Measurements from ENCODE around the gene PMAIP1. TPM values are rescaled to one million over a fixed set of nuclear protein-coding genes. Genes with fewer than 3 reads are reported as not detected.
A peak's percentile ranks its signal among the peaks of the same experiment; 100 is the strongest.

PMAIP1 gene
- total and polyA plus RNA-seq, 4 donors, result 1.1 to 1.9 (median 1.3) TPM

GRCh38 chr18:59900222-59901128, 679 bp downstream of the PMAIP1 start:
- under 1% methylated on average over 38 of the region's 51 CpGs for WGBS (ENCODE audit: insufficient coverage)
- no peaks in the 10 kb centered on the region for H3K9me3 ChIP-seq (ENCODE audit: control insufficient read depth, insufficient read depth, low read length)
- DNase-seq (ENCODE audit: low read depth in 4 of 6, low spot score in 6 of 6), result peak in 2 of 6 donors; percentile 33 to 52
- H3K4me1 ChIP-seq (ENCODE audit: control insufficient read depth, insufficient read depth, low read length), result peaks cover 20% of the 10 kb centered on the region
- no peaks in the 10 kb centered on the region for H3K36me3 ChIP-seq (ENCODE audit: control insufficient read depth, insufficient read depth, low read length)
- peaks cover 61% of the 10 kb centered on the region for H3K27me3 ChIP-seq (ENCODE audit: control insufficient read depth, insufficient read depth, low read length)
- peak overlapping the region; percentile 58 for H3K4me3 ChIP-seq (ENCODE audit: low read depth, low read length)
- no peak overlapping the region for H3K27ac ChIP-seq (ENCODE audit: low read depth, low read length)

GRCh38 chr18:59902131-59902992, 2.6 kb downstream of the PMAIP1 start:
- Histone ChIP-seq H3K4me3 (ENCODE audit: low read depth, low read length) (no peak overlapping the region), H3K36me3 (ENCODE audit: control insufficient read depth, insufficient read depth, low read length) (no peaks in the 10 kb centered on the region), H3K27me3 (ENCODE audit: control insufficient read depth, insufficient read depth, low read length) (peaks cover 69% of the 10 kb centered on the region), H3K9me3 (ENCODE audit: control insufficient read depth, insufficient read depth, low read length) (no peaks in the 10 kb centered on the region), H3K27ac (ENCODE audit: low read depth, low read length) (no peak overlapping the region), H3K4me1 (ENCODE audit: control insufficient read depth, insufficient read depth, low read length) (peaks cover 20% of the 10 kb centered on the region)
- no peak for DNase-seq (ENCODE audit: low read depth in 4 of 6, low spot score in 6 of 6)
- WGBS (ENCODE audit: insufficient coverage), result 86% methylated on average over 6 of the region's 8 CpGs

DNA sequence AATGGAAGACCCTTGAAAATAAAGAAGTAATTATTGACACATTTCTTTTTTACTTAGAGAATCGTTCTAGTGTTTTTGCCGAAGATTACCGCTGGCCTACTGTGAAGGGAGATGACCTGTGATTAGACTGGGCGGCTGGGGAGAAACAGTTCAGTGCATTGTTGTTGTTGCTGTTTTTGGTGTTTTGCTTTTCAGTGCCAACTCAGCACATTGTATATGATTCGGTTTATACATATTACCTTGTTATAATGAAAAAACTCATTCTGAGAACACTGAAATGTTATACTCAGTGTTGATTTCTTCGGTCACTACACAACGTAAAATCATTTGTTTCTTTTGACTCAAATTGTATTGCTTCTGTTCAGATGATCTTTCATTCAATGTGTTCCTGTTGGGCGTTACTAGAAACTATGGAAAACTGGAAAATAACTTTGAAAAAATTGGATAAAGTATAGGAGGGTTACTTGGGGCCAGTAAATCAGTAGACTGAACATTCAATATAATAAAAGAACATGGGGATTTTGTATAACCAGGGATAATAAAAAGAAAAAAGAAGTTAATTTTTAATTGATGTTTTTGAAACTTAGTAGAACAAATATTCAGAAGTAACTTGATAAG, 3.3 kb downstream of the PMAIP1 start:
- H3K4me3 ChIP-seq (ENCODE audit: low read depth, low read length), result no peak overlapping the region
- DNase-seq (ENCODE audit: low read depth in 4 of 6, low spot score in 6 of 6), result no peak
- WGBS (ENCODE audit: insufficient coverage), result 80% methylated on average over 1 of the region's 8 CpGs
- H3K9me3 ChIP-seq (ENCODE audit: control insufficient read depth, insufficient read depth, low read length), result no peaks in the 10 kb centered on the region
- peaks cover 67% of the 10 kb centered on the region for H3K27me3 ChIP-seq (ENCODE audit: control insufficient read depth, insufficient read depth, low read length)
- H3K4me1 ChIP-seq (ENCODE audit: control insufficient read depth, insufficient read depth, low read length), result peaks cover 20% of the 10 kb centered on the region
- no peak overlapping the region for H3K27ac ChIP-seq (ENCODE audit: low read depth, low read length)
- no peaks in the 10 kb centered on the region for H3K36me3 ChIP-seq (ENCODE audit: control insufficient read depth, insufficient read depth, low read length)

DNA sequence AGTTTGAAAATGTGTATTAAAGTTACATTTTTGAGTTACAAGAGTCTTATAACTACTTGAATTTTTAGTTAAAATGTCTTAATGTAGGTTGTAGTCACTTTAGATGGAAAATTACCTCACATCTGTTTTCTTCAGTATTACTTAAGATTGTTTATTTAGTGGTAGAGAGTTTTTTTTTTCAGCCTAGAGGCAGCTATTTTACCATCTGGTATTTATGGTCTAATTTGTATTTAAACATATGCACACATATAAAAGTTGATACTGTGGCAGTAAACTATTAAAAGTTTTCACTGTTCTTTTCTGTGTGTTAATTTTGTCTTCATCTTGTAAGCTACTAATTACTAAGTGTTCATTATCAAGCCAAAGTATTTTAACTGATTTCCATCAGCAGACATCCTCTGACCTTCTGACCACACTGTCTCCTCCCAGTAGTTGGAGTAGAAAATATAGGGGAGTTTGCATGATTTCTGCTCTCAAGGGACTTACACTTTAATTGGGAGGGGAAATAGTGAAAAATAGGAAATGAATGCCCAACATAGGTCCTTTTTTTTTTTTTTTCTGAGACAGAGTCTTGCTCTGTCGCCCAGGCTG, 4.3 kb downstream of the PMAIP1 start:
- Histone ChIP-seq H3K4me3 (ENCODE audit: low read depth, low read length) (no peak overlapping the region), H3K27me3 (ENCODE audit: control insufficient read depth, insufficient read depth, low read length) (peaks cover 65% of the 10 kb centered on the region), H3K4me1 (ENCODE audit: control insufficient read depth, insufficient read depth, low read length) (peaks cover 16% of the 10 kb centered on the region), H3K36me3 (ENCODE audit: control insufficient read depth, insufficient read depth, low read length) (no peaks in the 10 kb centered on the region), H3K9me3 (ENCODE audit: control insufficient read depth, insufficient read depth, low read length) (no peaks in the 10 kb centered on the region), H3K27ac (ENCODE audit: low read depth, low read length) (no peak overlapping the region)
- no CpG with 5 or more reads among the region's 1 CpG for WGBS (ENCODE audit: insufficient coverage)
- no peak for DNase-seq (ENCODE audit: low read depth in 4 of 6, low spot score in 6 of 6)

DNA sequence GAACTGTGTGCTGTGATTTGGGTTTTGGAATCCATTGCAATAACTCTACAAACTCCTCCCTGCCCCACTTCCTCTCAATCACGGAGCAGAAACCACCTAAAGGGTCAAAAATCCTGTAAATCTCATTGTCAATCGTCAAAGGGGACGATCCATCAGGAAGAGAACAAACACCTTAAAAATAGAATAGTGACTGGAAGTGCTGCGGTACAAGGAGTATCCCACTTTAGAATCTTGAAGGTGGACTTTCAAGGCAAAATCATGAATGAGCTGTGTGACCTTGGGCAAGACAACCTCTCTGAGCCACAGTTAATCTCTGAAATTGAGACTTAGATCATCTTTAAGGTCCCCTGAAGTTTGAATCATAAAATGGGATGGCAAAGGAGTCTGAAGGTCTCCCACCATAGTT, 5.9 kb downstream of the PMAIP1 start:
- no peaks in the 10 kb centered on the region for H3K9me3 ChIP-seq (ENCODE audit: control insufficient read depth, insufficient read depth, low read length)
- WGBS (ENCODE audit: insufficient coverage), result 100% methylated on average over 1 of the region's 4 CpGs
- H3K27me3 ChIP-seq (ENCODE audit: control insufficient read depth, insufficient read depth, low read length), result peaks cover 50% of the 10 kb centered on the region
- H3K4me3 ChIP-seq (ENCODE audit: low read depth, low read length), result no peak overlapping the region
- no peaks in the 10 kb centered on the region for H3K36me3 ChIP-seq (ENCODE audit: control insufficient read depth, insufficient read depth, low read length)
- H3K27ac ChIP-seq (ENCODE audit: low read depth, low read length), result no peak overlapping the region
- DNase-seq (ENCODE audit: low read depth in 4 of 6, low spot score in 6 of 6), result no peak
- peaks cover 2% of the 10 kb centered on the region for H3K4me1 ChIP-seq (ENCODE audit: control insufficient read depth, insufficient read depth, low read length)

DNA sequence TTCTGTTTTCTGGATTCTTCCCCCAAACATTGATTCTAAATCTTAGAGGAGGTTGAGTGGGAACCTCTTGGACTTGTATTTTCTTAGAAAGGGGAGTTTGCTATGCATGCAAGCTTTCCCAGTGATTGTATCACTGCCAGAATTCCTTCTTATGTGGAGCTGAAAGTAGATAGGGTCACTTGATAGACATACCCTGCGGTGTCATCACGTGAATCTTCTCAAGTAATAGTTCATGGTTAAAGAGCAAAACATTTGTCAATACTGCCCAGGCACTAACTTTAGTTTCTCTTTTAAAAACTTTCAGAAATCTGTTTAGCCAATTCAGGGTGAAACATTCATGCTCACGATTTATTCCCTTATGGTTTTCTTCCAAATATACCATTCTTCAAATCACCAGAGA, 6.4 kb downstream of the PMAIP1 start:
- no peak overlapping the region for H3K4me3 ChIP-seq (ENCODE audit: low read depth, low read length)
- no peaks in the 10 kb centered on the region for H3K4me1 ChIP-seq (ENCODE audit: control insufficient read depth, insufficient read depth, low read length)
- H3K36me3 ChIP-seq (ENCODE audit: control insufficient read depth, insufficient read depth, low read length), result no peaks in the 10 kb centered on the region
- H3K9me3 ChIP-seq (ENCODE audit: control insufficient read depth, insufficient read depth, low read length), result no peaks in the 10 kb centered on the region
- H3K27me3 ChIP-seq (ENCODE audit: control insufficient read depth, insufficient read depth, low read length), result peaks cover 45% of the 10 kb centered on the region
- H3K27ac ChIP-seq (ENCODE audit: low read depth, low read length), result no peak overlapping the region
- 100% methylated on average over 1 of the region's 3 CpGs for WGBS (ENCODE audit: insufficient coverage)
- no peak for DNase-seq (ENCODE audit: low read depth in 4 of 6, low spot score in 6 of 6)

DNA sequence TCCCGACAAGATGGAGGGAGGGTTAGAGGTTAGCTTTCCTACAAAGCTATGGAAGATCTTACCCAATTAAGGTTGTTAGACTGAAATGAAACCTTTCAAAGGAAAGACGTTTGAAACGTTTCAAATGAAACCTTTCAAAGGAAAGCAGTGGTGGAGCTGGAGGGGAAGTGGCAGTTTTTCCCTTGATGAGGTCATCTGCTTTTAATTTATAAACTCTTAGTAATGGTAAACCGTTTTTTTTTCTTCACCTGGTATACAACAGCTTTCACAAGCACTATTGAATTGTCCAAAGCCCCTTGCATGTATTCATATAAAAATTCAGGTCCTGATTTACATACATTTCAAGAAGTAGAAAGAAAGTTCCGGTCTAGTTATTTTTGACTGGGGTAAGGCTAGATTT, 7.4 kb downstream of the PMAIP1 start:
- no peaks in the 10 kb centered on the region for H3K4me1 ChIP-seq (ENCODE audit: control insufficient read depth, insufficient read depth, low read length)
- H3K27me3 ChIP-seq (ENCODE audit: control insufficient read depth, insufficient read depth, low read length), result peaks cover 41% of the 10 kb centered on the region
- H3K9me3 ChIP-seq (ENCODE audit: control insufficient read depth, insufficient read depth, low read length), result no peaks in the 10 kb centered on the region
- 80% methylated on average over 1 of the region's 5 CpGs for WGBS (ENCODE audit: insufficient coverage)
- no peak overlapping the region for H3K27ac ChIP-seq (ENCODE audit: low read depth, low read length)
- H3K36me3 ChIP-seq (ENCODE audit: control insufficient read depth, insufficient read depth, low read length), result no peaks in the 10 kb centered on the region
- no peak overlapping the region for H3K4me3 ChIP-seq (ENCODE audit: low read depth, low read length)
- DNase-seq (ENCODE audit: low read depth in 4 of 6, low spot score in 6 of 6), result no peak

DNA sequence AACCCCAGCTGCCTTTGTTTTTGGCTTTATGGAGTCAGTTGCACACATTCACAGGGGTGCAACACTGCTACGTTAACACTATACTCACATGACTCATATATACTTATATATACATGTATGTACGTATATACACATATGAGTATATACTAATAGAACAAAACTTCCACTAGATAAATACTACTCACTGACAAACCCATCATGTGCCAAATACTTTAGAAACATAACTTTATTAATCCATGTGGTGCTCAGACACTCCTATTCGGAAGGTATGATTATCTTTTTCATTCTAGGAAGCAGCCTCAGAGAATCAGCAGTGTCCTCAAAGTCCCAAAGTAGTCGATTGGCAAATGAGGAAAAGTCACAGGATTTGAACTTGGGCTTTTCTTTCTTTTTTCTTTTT, 7.9 kb downstream of the PMAIP1 start:
- Histone ChIP-seq H3K4me3 (ENCODE audit: low read depth, low read length) (no peak overlapping the region), H3K27me3 (ENCODE audit: control insufficient read depth, insufficient read depth, low read length) (peaks cover 37% of the 10 kb centered on the region), H3K36me3 (ENCODE audit: control insufficient read depth, insufficient read depth, low read length) (no peaks in the 10 kb centered on the region), H3K9me3 (ENCODE audit: control insufficient read depth, insufficient read depth, low read length) (no peaks in the 10 kb centered on the region), H3K27ac (ENCODE audit: low read depth, low read length) (no peak overlapping the region), H3K4me1 (ENCODE audit: control insufficient read depth, insufficient read depth, low read length) (no peaks in the 10 kb centered on the region)
- no peak for DNase-seq (ENCODE audit: low read depth in 4 of 6, low spot score in 6 of 6)
- no CpG with 5 or more reads among the region's 4 CpGs for WGBS (ENCODE audit: insufficient coverage)

DNA sequence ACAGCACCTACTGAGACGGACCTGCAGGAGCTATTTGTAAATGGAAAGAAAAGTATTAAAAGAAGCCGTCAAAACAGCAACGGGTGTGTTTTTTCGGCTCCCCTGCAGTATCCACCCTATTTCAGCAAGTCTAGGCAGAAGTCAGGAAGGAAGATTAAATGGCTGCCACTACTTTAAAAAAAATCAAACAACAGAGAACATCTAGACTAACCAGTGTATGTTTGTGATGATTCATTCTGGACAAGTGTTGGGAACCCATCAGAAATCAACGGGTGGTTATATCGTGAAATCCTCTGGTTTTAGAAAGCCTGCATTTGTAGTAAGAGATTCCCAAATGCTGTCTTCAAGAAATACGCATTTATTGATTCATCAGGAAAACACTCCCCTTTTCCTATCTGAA, 9.0 kb downstream of the PMAIP1 start:
- Histone ChIP-seq H3K27me3 (ENCODE audit: control insufficient read depth, insufficient read depth, low read length) (peaks cover 32% of the 10 kb centered on the region), H3K4me3 (ENCODE audit: low read depth, low read length) (no peak overlapping the region), H3K36me3 (ENCODE audit: control insufficient read depth, insufficient read depth, low read length) (no peaks in the 10 kb centered on the region), H3K9me3 (ENCODE audit: control insufficient read depth, insufficient read depth, low read length) (no peaks in the 10 kb centered on the region), H3K4me1 (ENCODE audit: control insufficient read depth, insufficient read depth, low read length) (no peaks in the 10 kb centered on the region), H3K27ac (ENCODE audit: low read depth, low read length) (no peak overlapping the region)
- no peak for DNase-seq (ENCODE audit: low read depth in 4 of 6, low spot score in 6 of 6)
- no CpG with 5 or more reads among the region's 7 CpGs for WGBS (ENCODE audit: insufficient coverage)
